HG03097 (cell line): ENCODE measurements around the gene SLC10A2.
A peak's percentile ranks its signal among the peaks of the same experiment; 100 is the strongest.

ENCODE experiments used
- ATAC-seq: cut with Tn5 transposase; IDR thresholded peaks from one replicate; pipeline ENCODE4 v1.9.1; 2021; ENCODE audit not compliant: unreplicated experiment, low FRiP score

Gene SLC10A2

GRCh38 chr13:103055166-103055565 lies 11.1 kb downstream of the SLC10A2 start:
- ATAC-seq = no peak

GRCh38 chr13:103046676-103047075 lies 19.5 kb downstream of the SLC10A2 start:
- ATAC-seq = no peak

DNA sequence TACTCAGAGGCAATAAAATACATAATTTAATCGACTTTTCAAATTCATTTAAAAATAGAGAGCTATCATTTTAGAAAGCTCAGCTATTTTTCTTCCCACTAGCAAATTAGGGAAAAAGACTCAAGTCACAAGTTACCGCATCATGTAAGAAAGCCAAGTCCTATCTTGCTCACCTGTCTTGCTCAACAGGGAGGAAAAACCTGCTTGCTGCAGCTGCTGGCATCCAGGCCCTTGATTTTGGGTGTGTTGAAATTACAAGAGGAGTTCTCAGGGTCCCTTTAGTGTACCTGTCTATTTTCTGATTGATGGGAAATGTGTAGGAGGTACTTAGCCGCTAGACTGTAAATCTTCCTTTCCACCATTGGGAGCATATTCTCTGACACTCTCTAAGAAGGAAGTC lies 22.2 kb downstream of the SLC10A2 start:
- no peak for ATAC-seq

GRCh38 chr13:103040006-103040405 lies 26.2 kb downstream of the SLC10A2 start:
- ATAC-seq = no peak

GRCh38 chr13:103039183-103039582 lies 27.0 kb downstream of the SLC10A2 start:
- no peak for ATAC-seq

GRCh38 chr13:103036268-103036667 lies 29.9 kb downstream of the SLC10A2 start:
- ATAC-seq = no peak

GRCh38 chr13:103033999-103034398 lies 32.2 kb downstream of the SLC10A2 start:
- ATAC-seq = no peak

DNA sequence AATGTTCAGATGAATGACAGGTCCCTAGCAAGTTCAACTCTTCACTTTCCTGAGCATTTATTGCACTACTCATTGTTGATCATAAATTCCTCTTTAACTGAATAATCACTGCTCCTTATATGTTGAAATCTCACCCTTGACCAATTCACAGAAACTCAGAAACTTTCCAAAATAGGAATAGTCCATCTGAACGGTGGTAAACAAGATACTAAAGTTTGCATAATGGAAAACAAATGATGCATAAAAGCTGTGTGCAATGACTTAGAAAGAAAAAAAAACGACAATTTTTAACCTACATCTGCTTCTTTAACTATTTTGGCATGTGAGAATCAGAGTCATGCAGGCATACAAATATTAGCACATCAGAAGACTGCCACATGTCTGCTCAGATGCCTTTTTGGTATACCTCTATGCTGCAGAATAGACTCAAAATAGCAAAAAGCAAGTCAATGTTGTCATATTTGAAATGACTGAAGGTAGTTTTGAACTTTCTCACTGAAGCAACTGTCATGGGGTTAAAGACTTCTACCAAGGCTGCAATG lies 34.8 kb downstream of the SLC10A2 start:
- ATAC-seq = peak; percentile 90

DNA sequence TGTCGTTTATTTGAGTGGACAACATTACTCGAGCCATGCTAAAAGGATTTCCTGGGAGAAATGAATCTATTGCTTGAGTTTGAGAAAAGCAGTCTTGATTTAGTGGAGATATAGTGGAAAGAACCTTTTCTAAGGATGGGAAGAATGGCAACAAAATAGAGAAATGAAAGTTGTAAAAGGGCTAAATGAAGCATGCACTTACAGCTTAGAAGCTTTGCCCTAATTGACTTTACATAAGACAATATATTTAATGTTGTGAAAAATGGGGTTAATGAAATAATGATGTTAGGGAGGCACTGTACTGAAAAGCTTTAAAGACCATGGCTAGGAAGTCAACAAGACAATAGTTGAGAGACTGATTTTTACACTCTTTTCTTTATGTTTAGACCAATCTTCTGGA lies 35.4 kb downstream of the SLC10A2 start:
- no peak for ATAC-seq

- no peak for ATAC-seq
Measured at GRCh38 chr13:103029798-103030197, 36.4 kb downstream of the SLC10A2 start.

- ATAC-seq = no peak
Measured at GRCh38 chr13:103022336-103022735, 43.9 kb downstream of the SLC10A2 start.

GRCh38 chr13:103018556-103018955 lies 47.7 kb downstream of the SLC10A2 start:
- ATAC-seq = no peak

DNA sequence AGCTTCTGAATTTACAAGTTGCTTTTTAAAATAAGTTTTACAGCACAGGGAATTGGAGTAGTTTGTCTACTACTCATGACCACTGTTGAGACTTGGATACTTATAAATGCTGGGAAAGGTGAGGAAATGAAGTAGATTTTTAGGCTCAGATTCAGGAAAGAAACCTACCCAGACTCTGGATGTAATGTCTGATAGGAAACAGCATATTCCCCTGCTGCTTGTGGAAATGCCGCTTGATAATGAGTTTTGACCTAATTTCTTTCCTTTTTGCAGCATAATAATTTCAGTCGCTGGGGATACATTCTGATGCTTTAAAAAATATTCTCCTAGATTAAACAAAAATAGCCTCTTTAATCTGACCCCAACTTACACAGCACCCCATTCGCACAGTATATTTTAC lies 53.6 kb downstream of the SLC10A2 start:
- ATAC-seq = no peak

DNA sequence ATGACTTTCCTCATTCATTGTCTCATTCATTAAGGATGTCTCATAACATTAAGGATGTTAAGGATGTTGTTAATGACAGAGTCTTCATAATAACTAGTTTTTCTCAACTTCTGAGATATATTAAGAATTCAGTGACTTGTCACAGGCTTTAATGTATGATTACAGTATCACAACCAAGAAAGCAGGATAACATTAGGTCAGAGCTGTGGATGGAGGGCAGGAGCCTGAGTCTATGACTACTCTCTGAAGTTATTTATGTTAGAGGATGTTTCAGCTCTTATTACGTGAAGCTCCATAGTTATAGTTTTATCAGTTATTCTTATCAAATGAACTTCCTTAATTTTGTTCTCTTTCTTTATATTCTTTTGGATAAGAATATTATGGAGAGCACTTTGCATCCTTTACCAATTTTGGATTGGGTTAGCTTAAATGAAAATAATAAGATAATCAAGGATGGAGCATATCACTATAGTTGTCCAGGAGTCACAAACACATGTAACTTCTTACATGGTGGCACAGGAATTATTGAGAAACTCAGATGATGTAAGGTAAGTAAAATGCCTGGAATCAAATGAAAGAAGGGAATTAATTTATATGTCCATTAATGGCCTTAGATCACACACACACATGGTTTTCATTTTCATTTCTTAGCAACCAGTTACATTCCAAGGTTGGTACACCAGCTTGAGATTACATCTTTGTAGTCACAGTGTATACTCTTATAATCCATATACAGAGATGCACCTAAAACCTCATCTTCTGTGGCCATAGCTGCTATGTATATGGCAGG lies 57.0 kb downstream of the SLC10A2 start:
- no peak for ATAC-seq

GRCh38 chr13:103007427-103007762 lies 58.8 kb downstream of the SLC10A2 start:
- ATAC-seq = no peak

GRCh38 chr13:103006641-103007426 lies 59.4 kb downstream of the SLC10A2 start:
- peak; percentile 92 for ATAC-seq

DNA sequence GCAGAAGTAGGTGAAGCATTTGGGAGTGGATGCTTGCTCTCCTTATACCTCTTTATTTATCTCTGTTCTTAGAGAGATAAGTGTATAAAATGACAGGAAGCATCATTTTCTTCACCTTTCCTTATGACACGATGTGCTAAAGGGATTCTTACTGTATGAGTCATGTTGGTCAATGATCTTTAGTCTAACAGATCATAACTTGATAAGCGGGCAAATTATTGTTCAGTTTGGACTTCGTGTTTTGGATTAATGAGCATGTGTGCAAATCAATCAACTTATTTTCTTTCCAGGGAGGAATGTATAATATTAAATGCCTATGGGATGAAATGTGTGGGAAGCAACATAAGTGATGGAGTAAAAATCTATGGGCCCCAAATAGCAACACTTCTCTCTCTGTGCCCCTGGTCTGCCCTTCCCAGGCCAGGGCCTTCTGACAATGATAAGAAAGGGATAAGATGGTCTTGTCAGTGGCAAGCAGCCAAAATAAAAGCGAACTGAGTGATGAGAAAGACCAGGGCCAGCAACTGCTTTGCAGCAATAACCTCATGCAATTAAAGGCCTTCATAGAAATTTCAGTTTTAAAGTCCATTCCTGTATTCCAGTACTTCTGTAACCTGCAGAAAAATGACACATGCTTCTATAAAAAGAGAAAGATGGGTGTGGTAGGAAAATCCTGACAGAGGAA lies 61.4 kb downstream of the SLC10A2 start:
- ATAC-seq = no peak

GRCh38 chr13:103003631-103004030 lies 62.6 kb downstream of the SLC10A2 start:
- ATAC-seq = no peak

DNA sequence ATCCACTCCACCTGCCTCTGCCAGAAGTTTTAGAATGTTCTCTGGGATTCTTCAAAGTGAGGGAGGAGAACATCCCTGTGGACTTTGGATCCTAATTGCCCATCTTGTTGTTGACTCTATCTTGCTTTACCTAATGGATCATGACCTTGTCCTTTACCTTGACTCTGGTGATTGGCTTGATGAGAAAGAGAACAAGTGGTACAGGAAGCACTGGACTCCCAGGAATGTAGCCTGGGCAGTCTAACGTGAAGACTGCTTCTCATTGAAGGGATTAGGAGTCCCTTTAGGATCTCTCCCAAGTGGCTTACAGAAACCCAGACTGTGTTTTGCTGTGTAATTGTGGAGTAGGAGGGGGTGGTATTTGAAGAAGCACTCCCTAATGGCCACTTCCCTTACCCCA lies 63.9 kb downstream of the SLC10A2 start:
- no peak for ATAC-seq

GRCh38 chr13:103000157-103000556 lies 66.1 kb downstream of the SLC10A2 start:
- no peak for ATAC-seq

DNA sequence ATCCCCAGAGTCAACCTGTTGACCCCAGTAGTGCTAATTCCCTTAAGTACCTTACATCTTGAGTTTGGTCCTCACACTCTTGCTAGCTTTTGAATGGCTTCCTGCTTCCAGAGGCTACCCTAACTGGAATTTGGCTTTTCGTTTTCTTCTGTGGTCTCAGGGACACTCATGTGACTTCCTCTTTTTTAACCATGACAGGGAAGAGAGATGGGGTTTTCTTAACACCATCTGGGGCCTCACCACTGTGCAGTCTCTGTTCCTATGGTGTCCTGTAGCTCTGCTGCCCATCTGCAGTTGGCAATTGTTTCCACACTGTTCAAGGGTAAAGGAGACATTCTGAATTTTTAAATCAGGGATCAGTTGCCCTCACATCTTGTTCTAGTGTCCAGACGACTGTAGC lies 66.7 kb downstream of the SLC10A2 start:
- ATAC-seq = no peak
